Spleen (tissue), 11 donors: ENCODE measurements around the gene UQCR10. TPM values are rescaled to one million over a fixed set of nuclear protein-coding genes. Genes with fewer than 3 reads are reported as not detected.

Source experiments
- DNase-seq: peaks from one replicate; pipeline ENCODE4 v3.0.0-alpha.2; 2020
- H3K27ac ChIP-seq, 8 donors: fragments of 200-600 bp; sonication (generic) in 7 of 8; 1 replicate in 4 of 8; 2 replicates in 4 of 8; pipeline versions ENCODE4 v1.5.0 to v1.8.0; 2016 to 2021; ENCODE audit warnings: inconsistent platforms in 4 of 8, mild to moderate bottlenecking in 4 of 8, moderate library complexity in 1 of 8
- H3K27me3 ChIP-seq, 7 donors: fragments of 200-600 bp; sonication (generic) in 6 of 7; replicated peaks in 1 of 7; 1 replicate in 4 of 7; 2 replicates in 3 of 7; pipeline versions ENCODE4 v1.5.0 to v1.8.0; 2016 to 2021; ENCODE audit warnings: inconsistent platforms in 3 of 7, mild to moderate bottlenecking in 1 of 7
- H3K36me3 ChIP-seq, 6 donors: fragments of 200-600 bp; sonication (generic) in 5 of 6; 1 replicate in 4 of 6; 2 replicates in 2 of 6; pipeline versions ENCODE4 v1.5.0 to v1.8.0; 2016 to 2021; ENCODE audit warnings: inconsistent platforms in 2 of 6
- H3K4me1 ChIP-seq, 6 donors: fragments of 200-600 bp; sonication (generic) in 5 of 6; 1 replicate in 3 of 6; 2 replicates in 3 of 6; pipeline versions ENCODE4 v1.5.0 to v1.8.0; 2016 to 2021; ENCODE audit warnings: inconsistent platforms in 3 of 6
- H3K4me3 ChIP-seq, 8 donors: fragments of 200-600 bp; sonication (generic) in 7 of 8; 1 replicate in 4 of 8; 2 replicates in 4 of 8; pipeline versions ENCODE4 v1.5.0 to v1.8.0; 2016 to 2021; ENCODE audit warnings: inconsistent platforms in 4 of 8, mild to moderate bottlenecking in 4 of 8, moderate library complexity in 2 of 8
- H3K9me3 ChIP-seq, 8 donors: fragments of 200-600 bp; sonication (generic) in 7 of 8; 1 replicate in 4 of 8; 2 replicates in 4 of 8; pipeline versions ENCODE4 v1.5.0 to v1.8.0; 2016 to 2021; ENCODE audit warnings: inconsistent platforms in 4 of 8
- POLR2A ChIP-seq, 3 donors: fragments of 450-650 bp; IDR thresholded peaks; one replicate each; pipeline ENCODE4 v1.5.1; 2017; ENCODE audit warnings: antibody characterized with exemption in 3 of 3, mild to moderate bottlenecking in 1 of 3
- POLR2AphosphoS5 ChIP-seq, 3 donors: sonication (generic); formaldehyde crosslinking; IDR thresholded peaks; one replicate each; pipeline ENCODE4 v1.5.1; 2017; ENCODE audit warnings: antibody characterized with exemption in 3 of 3
- WGBS, 5 donors: extraction: QIAGEN DNeasy Blood & Tissue Kit in 3 of 5; methylation state at CpG; one replicate each; pipeline versions ENCODE4 v1.1.5 to v1.1.7; 2013 to 2018; 5-methylcytosine and 5-hydroxymethylcytosine counted together
- intact Hi-C: fragments of 100-400 bp; cut with DNase I; formaldehyde crosslinking; loops from one replicate; pipeline ENCODE4 v1.15.0; 2023; ENCODE audit warnings: low total_unique reads
- polyA plus RNA-seq, 3 donors: library from polyadenylated mRNA; stranded (reverse); fragments of 200-250 nt; gene quantifications; one replicate each; pipeline ENCODE4 v1.2.1, GENCODE V29; 2013
- total RNA-seq, 7 donors: library from RNA; depleted of rRNA in 3 of 7; stranded (reverse); fragments of >200 nt in 3 of 7; fragmentation: NEBNext Ultra II Directional in 4 of 7; extraction: Animal tissue kit (Norgen Biotek cat#: 25700) in 4 of 7; gene quantifications; one replicate each; pipeline versions ENCODE4 v1.1.0 to v1.2.1, GENCODE V29; 2016 to 2021
- TF ChIP-seq, protein P1 (sequence below), 11 experiments: fragments of 200-600 bp in 7 of 11; fragments of 450-650 bp in 4 of 11; sonication (generic) in 4 of 11; IDR thresholded peaks in 8 of 11; conservative IDR thresholded peaks in 3 of 11; 1 replicate in 7 of 11; 2 replicates in 4 of 11; pipeline versions ENCODE4 v1.4.0 to v1.8.0; 2016 to 2021; ENCODE audit warnings: antibody characterized with exemption in 11 of 11, inconsistent platforms in 4 of 11, mild to moderate bottlenecking in 1 of 11
- donor health status: healthy with polysubstance abuse.
- donor health status: DM: no; HTN: no; CAD: no; lungs with moderate emphysema.
- donor health status: DM: no; HTN: no; CAD: no.
- donor health status: Bipolar disorder and iron deficiency.
- donor health status: healthy.
- donor health status: DM: no; HTN: no; CAD: no.
- donor health status: DM: yes; HTN: yes; CAD: no.

The UQCR10 gene
- total and polyA plus RNA-seq, 10 donors, result 32.8 to 174 (median 59.3) TPM

DNA sequence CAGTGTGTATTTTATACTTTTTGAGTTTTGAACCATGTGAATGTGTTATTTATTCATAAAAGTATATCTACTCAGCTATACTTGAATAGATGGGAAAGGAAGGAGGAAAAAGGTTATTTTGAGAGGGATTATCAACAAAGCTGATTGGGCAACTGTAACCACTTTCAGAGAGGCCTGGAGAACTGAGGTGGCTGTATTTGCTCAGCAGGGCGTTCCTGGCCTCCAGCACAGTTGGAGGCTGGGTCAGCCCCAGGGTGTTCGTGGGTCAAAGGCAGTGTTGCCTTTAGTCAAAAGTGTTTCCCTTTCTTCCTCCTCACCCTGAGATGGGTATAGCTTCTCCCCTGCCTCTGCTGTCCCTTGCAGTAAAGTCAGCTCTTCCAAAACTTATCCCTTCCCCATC is 44.2 kb downstream of the UQCR10 start:
- Histone ChIP-seq H3K4me1 (no peaks in the 10 kb centered on the region), H3K4me3 (no peak overlapping the region), H3K36me3 (peaks cover 8 to 100% (median 90%) of the 10 kb centered on the region in 6 donors), H3K27me3 (no peaks in the 10 kb centered on the region), H3K9me3 (no peaks in the 10 kb centered on the region), H3K27ac (no peak overlapping the region)
- TF ChIP-seq POLR2AphosphoS5 (IDR thresholded peaks at IDR 0.05) (no peak), POLR2A (IDR thresholded peaks at IDR 0.05) (no peak)
- TF ChIP-seq, protein P1, sequence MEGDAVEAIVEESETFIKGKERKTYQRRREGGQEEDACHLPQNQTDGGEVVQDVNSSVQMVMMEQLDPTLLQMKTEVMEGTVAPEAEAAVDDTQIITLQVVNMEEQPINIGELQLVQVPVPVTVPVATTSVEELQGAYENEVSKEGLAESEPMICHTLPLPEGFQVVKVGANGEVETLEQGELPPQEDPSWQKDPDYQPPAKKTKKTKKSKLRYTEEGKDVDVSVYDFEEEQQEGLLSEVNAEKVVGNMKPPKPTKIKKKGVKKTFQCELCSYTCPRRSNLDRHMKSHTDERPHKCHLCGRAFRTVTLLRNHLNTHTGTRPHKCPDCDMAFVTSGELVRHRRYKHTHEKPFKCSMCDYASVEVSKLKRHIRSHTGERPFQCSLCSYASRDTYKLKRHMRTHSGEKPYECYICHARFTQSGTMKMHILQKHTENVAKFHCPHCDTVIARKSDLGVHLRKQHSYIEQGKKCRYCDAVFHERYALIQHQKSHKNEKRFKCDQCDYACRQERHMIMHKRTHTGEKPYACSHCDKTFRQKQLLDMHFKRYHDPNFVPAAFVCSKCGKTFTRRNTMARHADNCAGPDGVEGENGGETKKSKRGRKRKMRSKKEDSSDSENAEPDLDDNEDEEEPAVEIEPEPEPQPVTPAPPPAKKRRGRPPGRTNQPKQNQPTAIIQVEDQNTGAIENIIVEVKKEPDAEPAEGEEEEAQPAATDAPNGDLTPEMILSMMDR (IDR thresholded peaks at IDR 0.05 in 8 of 11, conservative IDR thresholded peaks at IDR 0.05 in 3 of 11), result no peak
- WGBS, 5 donors, result 76 to 94% (median 81%) methylated on average over 2 of the region's 2 CpGs
- DNase-seq, result no peak
- intact Hi-C loops, result no loop called here

DNA sequence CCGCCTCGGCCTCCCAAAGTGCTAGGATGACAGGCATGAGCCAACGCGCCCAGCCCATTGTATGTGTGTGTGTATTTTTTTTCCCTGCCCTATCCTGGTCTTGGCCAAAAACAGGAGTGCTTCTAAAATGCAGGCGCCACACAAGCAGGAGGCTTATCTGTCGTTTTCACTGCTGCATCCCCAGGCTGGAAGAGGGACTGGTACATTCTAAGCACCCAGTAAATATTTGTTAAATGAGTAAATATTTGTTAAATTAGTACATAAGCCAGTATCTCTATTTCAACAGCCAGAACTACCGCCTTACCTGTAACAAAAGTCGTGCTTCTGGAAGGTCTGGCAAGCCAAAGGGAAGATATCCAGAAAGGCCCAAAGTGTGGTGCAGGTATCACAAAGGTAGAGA is 46.0 kb downstream of the UQCR10 start:
- Histone ChIP-seq H3K27ac (no peak overlapping the region), H3K4me3 (no peak overlapping the region), H3K9me3 (no peaks in the 10 kb centered on the region), H3K36me3 (peaks cover 7 to 100% (median 88%) of the 10 kb centered on the region in 6 donors), H3K4me1 (no peaks in the 10 kb centered on the region), H3K27me3 (no peaks in the 10 kb centered on the region)
- intact Hi-C loops, result no loop called here
- WGBS, 5 donors, result 94 to 98% (median 96%) methylated on average over 8 of the region's 8 CpGs
- TF ChIP-seq POLR2A (IDR thresholded peaks at IDR 0.05), result no peak
- TF ChIP-seq, protein P1 (IDR thresholded peaks at IDR 0.05 in 8 of 11, conservative IDR thresholded peaks at IDR 0.05 in 3 of 11), result no peak
- no peak for TF ChIP-seq POLR2AphosphoS5 (IDR thresholded peaks at IDR 0.05)
- DNase-seq, result no peak

DNA sequence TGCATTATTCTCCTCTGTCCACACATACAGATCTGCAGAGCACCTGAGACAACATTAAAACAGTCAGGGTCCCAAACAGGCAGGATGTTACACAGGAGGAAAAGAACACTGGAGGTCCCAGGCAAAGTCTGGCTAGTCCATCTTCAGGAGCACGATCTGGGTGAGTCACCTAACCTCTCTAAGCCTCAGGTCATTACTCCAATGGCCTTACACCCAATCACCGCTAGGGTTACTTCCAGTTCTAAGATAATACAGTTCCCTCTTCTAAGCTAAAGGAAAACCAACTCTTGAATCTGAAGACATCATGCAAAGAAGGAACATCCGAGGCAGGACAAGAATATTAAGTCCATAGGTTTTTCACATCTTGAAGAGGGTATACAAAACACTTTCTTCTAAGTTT is 46.4 kb downstream of the UQCR10 start:
- no peak for DNase-seq
- peaks cover 7 to 100% (median 85%) of the 10 kb centered on the region in 6 donors for H3K36me3 ChIP-seq
- H3K4me1 ChIP-seq, result no peaks in the 10 kb centered on the region
- TF ChIP-seq, protein P1 (IDR thresholded peaks at IDR 0.05 in 8 of 11, conservative IDR thresholded peaks at IDR 0.05 in 3 of 11), result no peak
- TF ChIP-seq POLR2A (IDR thresholded peaks at IDR 0.05) (no peak), POLR2AphosphoS5 (IDR thresholded peaks at IDR 0.05) (no peak)
- H3K9me3 ChIP-seq, result no peaks in the 10 kb centered on the region
- intact Hi-C loops, result no loop called here
- H3K4me3 ChIP-seq, result no peak overlapping the region
- H3K27me3 ChIP-seq, result no peaks in the 10 kb centered on the region
- H3K27ac ChIP-seq, result no peak overlapping the region
- WGBS, 5 donors, result 84 to 95% (median 90%) methylated on average over 3 of the region's 3 CpGs

DNA sequence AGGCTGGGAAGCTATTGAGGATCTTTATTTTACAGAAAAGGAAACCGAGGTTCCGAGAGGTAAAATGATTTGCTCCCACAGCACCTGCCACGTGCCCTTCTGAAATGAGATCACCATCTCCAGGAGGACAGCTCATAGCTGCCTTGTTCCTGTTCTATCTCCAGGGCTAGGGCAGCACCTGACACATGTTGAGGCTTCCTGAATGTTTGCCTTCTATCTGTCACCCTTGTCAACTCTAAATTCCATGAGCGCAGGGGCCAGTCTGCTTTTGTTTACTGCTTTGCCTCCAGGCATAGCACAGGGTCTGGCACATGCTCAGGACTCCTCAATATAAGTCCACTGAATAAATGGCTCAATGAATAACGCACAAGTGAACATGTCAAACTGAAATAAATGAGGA is 46.8 kb downstream of the UQCR10 start:
- Histone ChIP-seq H3K36me3 (peaks cover 7 to 100% (median 87%) of the 10 kb centered on the region in 6 donors), H3K9me3 (no peaks in the 10 kb centered on the region), H3K4me3 (no peak overlapping the region), H3K27me3 (no peaks in the 10 kb centered on the region), H3K4me1 (no peaks in the 10 kb centered on the region), H3K27ac (no peak overlapping the region)
- TF ChIP-seq POLR2AphosphoS5 (IDR thresholded peaks at IDR 0.05) (no peak), POLR2A (IDR thresholded peaks at IDR 0.05) (no peak)
- TF ChIP-seq, protein P1 (IDR thresholded peaks at IDR 0.05 in 8 of 11, conservative IDR thresholded peaks at IDR 0.05 in 3 of 11), result no peak
- WGBS, 5 donors, result 84 to 95% (median 89%) methylated on average over 5 of the region's 5 CpGs
- no peak for DNase-seq
- intact Hi-C loops, result no loop called here
